Hematopoietic multipotent progenitor cell (in vitro differentiated cells): ENCODE results near the gene MAP1LC3B2. TPM values are rescaled to one million over a fixed set of nuclear protein-coding genes. Genes with fewer than 3 reads are reported as not detected.

ENCODE experiments used
- DNase-seq, 3 donors: peaks; one replicate each; pipeline ENCODE4 v3.0.0-alpha.2; 2011 to 2015; ENCODE audit warnings: low read depth in 2 of 3, low spot score in 2 of 3
- total RNA-seq: library from RNA; depleted of rRNA; stranded (reverse); fragments of >200 nt; gene quantifications from one replicate; pipeline ENCODE4 v1.2.3, GENCODE V29; 2012

MAP1LC3B2 gene
- total RNA-seq, 1 donor: 0.81 TPM

GRCh38 chr12:116537101-116537904 lies 21.9 kb upstream of the MAP1LC3B2 start:
- DNase-seq: no peak

DNA sequence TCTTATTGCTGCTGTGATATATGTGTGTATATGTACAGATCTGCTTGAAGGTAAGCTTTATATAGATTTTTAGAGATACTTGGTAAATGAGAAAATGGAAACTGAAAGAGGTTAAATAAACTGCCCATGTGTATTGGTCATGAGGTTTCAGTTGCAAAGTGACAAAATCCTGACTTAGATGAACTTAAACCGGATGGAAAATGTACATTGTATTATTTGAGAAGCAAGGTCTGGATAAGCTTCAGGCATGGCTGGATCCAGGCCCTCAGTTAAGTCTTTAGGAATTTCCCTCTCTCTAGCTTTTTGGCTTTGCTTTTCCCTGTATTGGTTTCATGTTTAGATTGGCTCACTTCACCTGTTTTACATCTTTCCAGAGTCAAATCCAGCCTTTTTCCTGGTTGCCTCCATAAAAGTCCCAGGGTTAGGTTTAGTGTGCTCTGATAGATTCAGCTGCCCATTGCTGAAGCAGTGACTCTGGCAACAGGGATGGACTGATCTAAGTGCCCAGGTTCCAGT lies 21.0 kb upstream of the MAP1LC3B2 start:
- DNase-seq: no peak

- no peak for DNase-seq
Observed at GRCh38 chr12:116538682-116539305, 20.4 kb upstream of the MAP1LC3B2 start.

- no peak for DNase-seq
Observed at GRCh38 chr12:116539361-116539771, 19.8 kb upstream of the MAP1LC3B2 start.

GRCh38 chr12:116539905-116540482 lies 19.2 kb upstream of the MAP1LC3B2 start:
- DNase-seq: peak in 1 of 3 donors; percentile 47

DNA sequence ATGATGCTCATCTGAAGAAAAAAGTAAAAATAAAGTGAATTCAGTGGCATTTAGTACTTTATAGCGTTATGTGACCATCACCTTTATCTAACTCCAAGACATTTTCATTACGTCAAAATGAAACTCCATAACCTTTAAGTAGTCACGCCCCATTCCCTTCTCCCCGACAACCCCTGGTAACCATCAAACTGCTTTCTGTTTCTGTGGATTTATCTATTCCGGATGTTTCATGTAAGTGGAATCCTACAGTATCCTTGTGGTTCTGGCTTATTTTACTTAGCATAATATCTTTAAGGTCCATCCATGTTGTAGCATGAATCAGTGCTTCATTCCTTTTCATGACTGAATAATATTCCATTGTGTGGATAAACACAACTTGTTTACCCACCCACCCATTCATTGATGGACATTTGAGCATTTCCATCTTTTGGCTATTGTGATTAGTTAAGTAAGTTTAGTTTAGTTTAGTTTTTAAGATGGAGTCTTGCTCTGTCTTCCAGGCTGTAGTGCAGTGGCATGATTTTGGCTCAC lies 18.5 kb upstream of the MAP1LC3B2 start:
- no peak for DNase-seq

- DNase-seq: no peak
Observed at GRCh38 chr12:116541547-116542344, 17.4 kb upstream of the MAP1LC3B2 start.

DNA sequence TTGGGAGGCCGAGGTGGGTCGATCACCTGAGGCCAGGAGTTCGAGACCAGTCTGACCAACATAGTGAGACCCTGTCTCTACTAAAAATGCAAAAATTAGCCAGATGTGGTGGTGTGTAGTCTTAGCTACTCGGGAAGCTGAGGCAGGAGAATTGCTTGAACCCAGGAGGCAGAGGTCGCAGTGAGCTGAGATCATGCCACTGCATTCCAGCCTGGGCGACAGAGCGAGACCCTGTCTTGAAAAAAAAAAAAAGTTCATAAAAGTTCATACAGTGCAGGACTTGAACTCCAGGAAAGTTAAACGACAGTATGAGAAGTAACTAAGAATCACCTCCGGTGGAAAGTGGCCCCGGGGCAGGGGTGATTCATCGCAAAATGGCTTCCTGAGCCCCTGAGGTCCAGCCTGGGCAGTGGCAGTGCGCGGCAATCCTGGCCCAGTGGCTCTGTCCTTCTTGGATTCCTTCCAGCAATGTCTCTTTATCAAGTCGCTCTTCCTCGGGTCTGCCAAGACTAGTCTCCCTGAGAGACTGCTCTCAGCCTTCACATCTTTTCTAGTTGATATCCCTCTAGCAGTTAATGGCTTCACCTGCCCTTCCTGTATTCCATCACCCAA lies 16.7 kb upstream of the MAP1LC3B2 start:
- DNase-seq: no peak

DNA sequence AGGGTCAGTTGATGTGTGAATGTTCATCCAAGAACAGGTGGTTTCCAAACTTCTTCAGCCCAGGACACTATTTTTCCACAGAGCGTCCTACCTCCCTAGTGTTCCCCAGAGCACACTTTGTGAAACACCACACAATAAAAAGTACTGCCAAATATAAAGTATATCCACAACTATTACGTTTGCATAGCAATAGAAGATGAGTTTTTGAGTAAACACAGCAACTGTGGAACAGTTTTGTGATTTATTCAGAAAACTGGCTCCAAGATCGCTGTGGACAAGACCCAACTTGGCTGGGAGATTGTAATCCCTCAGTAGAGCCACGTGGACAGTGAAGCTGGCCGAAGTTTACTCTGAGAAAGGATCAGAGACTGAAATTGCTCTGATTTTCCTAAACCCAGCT lies 14.5 kb upstream of the MAP1LC3B2 start:
- no peak for DNase-seq

- no peak for DNase-seq
Observed at GRCh38 chr12:116545144-116545543, 14.0 kb upstream of the MAP1LC3B2 start.

GRCh38 chr12:116545936-116546335 lies 13.2 kb upstream of the MAP1LC3B2 start:
- no peak for DNase-seq

- peak in 2 of 3 donors; percentile 86 to 94 for DNase-seq
Observed at GRCh38 chr12:116547955-116548501, 11.2 kb upstream of the MAP1LC3B2 start.

DNA sequence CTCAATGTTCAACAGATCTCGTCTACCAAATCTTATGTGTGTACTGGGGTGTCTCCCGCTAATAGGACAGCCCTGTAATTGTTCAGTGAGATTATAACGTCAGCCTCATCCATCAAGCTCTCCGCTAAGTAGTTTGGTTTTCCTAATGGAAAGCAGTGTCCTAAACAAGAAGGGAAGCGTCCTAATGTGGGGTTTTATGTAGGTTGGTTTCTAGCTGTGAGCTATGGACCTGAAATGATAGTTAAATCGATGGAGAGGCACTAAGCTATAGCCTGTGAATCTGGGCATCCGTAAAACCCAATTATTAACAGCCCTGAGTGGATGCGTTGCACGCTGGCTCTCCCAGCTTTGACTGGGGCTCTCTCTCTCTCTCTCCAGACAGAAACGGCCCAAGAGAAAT lies 9.2 kb upstream of the MAP1LC3B2 start:
- DNase-seq: no peak

DNA sequence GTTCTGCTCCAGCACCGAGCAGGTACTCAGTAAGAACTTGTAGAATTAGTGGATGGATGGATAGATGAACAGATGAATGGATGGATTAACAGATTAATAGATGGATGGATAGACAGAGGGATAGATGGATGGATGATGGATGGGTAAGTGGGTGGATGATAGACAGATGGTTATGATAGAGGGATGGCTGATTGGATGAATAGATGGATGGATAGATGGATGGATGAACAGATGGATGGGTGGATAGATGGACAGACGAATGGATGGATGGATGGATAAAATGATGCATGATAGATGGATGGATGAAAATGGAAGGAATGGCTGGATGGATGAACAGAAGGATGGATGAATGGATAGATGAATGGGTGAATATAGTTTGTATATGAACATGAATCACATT lies 8.0 kb upstream of the MAP1LC3B2 start:
- no peak for DNase-seq

- no peak for DNase-seq
Observed at GRCh38 chr12:116551619-116551951, 7.6 kb upstream of the MAP1LC3B2 start.

DNA sequence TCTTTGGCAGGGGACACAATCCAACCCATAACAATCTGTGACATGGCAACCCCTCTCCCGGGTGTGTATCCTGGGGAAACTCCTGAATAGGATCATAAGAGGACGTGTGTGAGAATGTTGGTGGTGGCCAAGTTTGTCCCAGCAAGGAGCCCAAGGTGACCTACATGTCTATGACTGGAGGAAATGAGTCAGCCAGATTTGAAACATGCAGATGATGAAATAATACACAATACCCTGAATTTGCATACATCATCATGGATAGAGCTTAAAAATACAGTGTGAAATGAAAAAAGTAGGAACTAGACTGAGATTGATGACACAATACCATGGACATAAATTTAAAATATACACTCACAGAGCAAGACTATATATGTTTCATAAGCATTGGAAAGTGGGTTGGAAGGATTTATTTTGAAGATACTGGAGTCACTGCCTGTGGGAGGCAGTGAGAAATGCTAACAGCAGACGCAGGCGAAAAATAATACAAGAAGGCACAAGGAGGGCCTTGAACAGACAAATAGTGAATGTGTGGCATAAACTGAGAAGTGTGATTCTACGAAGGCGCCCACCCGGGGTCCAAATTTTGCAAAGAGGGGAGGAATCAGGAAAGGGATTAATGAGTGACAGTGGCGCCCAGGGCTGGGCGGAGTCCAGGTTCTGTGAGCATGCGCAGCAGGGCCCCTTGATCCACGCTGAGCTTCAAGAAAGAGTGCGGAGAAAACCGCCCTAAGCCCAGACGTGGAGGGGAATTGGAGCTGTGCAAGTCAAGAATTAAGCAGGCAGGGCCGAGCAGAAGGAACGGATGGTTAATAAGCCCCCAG lies 7.0 kb upstream of the MAP1LC3B2 start:
- DNase-seq: peak in 1 of 3 donors; percentile 48

DNA sequence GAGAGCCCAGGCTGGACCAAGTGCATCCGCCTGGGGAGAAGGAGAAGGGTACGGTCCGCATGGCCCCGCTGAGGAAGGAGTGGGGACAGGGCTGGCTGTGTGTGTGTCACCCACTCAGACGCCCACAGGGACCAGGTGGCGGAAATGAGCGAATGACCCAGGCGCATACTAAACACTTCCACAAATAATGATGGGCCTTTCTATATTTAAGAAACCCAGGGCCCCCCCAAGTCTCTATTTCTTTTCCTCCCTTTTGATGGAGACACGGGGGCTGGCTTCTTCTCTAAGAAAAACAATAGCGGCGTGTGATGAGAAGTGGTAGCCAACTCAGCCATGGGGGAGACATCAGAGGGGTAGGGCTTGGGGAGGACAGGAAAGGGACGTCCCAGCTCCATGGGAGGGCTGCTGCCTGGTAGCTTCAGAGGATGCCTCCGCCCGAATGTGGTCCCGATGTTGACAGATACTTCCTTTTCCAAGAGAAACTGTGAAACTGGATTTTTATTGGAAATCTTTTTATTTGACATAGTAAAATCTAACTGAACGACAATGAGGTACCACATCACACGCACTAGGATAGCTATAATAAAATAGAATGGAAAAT lies 6.3 kb upstream of the MAP1LC3B2 start:
- DNase-seq: no peak

DNA sequence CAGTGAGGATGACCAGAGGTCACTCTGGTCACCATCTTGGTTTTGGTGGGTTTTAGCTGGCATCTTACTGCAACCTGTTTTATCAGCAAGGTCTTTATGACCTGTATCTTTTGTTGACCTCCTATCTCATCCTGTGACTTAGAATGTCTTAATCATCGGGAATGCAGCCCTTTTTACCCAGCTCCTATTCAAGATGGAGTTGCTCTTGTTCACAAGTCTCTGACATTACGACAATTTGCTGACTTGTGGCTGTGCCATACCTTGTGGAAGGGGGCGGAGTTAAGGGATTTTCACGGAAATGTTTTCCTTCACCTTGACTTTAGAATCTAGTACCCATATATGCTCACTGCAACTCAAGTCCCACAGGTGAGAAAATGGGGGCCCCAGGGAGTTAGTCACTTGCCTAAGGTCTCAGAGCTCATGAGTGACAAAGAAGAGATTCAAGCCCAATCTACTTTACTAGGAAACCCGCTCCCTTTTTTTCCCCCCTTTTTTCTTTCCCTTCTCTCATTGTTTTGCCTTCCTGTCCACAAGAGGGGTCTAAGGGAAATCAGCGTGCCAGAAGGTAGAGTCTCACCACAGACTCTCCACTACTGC lies 2.7 kb upstream of the MAP1LC3B2 start:
- no peak for DNase-seq
